ENCODE data around the gene UNK. TPM values are rescaled to one million over a fixed set of nuclear protein-coding genes. Genes with fewer than 3 reads are reported as not detected.

UNK gene
- total and polyA plus RNA-seq, 9 of the 15 experiments (the other 6 are each of a cell fraction or from before 2014, with no cell fraction given): 12.8 to 38.6 (median 24.8) TPM

DNA sequence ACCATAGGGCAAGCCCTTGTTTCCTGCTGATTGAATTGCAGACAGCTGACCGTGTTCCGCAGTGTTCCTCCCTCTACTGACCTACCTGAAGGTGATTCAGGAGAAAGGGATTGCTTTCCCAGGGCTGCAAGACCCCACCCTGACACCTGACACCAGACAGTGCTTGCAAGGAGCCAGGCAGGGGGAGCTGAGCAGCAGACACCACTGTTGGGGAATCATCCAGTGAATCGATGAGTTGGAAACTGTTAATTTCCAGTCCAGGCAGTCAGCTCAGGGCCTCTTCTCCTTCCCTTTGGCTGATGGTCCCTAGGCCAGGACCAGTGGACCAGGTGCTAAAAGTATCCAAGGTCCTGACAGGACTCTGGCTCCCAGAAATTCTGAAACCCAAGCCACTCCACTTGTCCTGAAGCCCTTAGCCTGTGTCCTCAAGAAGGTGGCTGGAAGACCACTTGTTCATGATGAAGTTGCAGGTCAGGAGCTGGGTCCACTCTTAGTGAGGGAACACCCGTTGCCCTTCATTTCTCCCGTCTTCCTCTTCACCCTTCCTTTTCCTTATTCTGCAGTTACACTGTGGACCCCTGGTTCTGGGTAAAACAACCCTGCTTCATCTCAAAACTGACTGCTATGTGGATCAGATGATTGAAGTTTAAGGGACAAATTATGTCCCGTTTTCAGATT is 9.5 kb upstream of the UNK start (continued):
- TF ChIP-seq, protein P1, sequence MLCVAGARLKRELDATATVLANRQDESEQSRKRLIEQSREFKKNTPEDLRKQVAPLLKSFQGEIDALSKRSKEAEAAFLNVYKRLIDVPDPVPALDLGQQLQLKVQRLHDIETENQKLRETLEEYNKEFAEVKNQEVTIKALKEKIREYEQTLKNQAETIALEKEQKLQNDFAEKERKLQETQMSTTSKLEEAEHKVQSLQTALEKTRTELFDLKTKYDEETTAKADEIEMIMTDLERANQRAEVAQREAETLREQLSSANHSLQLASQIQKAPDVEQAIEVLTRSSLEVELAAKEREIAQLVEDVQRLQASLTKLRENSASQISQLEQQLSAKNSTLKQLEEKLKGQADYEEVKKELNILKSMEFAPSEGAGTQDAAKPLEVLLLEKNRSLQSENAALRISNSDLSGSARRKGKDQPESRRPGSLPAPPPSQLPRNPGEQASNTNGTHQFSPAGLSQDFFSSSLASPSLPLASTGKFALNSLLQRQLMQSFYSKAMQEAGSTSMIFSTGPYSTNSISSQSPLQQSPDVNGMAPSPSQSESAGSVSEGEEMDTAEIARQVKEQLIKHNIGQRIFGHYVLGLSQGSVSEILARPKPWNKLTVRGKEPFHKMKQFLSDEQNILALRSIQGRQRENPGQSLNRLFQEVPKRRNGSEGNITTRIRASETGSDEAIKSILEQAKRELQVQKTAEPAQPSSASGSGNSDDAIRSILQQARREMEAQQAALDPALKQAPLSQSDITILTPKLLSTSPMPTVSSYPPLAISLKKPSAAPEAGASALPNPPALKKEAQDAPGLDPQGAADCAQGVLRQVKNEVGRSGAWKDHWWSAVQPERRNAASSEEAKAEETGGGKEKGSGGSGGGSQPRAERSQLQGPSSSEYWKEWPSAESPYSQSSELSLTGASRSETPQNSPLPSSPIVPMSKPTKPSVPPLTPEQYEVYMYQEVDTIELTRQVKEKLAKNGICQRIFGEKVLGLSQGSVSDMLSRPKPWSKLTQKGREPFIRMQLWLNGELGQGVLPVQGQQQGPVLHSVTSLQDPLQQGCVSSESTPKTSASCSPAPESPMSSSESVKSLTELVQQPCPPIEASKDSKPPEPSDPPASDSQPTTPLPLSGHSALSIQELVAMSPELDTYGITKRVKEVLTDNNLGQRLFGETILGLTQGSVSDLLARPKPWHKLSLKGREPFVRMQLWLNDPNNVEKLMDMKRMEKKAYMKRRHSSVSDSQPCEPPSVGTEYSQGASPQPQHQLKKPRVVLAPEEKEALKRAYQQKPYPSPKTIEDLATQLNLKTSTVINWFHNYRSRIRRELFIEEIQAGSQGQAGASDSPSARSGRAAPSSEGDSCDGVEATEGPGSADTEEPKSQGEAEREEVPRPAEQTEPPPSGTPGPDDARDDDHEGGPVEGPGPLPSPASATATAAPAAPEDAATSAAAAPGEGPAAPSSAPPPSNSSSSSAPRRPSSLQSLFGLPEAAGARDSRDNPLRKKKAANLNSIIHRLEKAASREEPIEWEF (CRISPR knock-in tag; IDR thresholded peaks at IDR 0.05): no peak
- TF ChIP-seq GTF2A2 (tag; IDR thresholded peaks at IDR 0.05) (no peak), TGIF2 (CRISPR knock-in tag; IDR thresholded peaks at IDR 0.05) (no peak), YY1 (IDR thresholded peaks at IDR 0.05; ENCODE audit: borderline replicate concordance in 1 of 3, control insufficient read depth in 1 of 3, extremely low read depth in 1 of 3, insufficient read depth in 3 of 3, insufficient read length in 1 of 3, insufficient replicate concordance in 2 of 3, low read depth in 1 of 3, low read length in 2 of 3) (no peak), PHF20 (IDR thresholded peaks at IDR 0.05; ENCODE audit: partially characterized antibody) (no peak), CSDE1 (IDR thresholded peaks at IDR 0.05) (no peak), ZNF354B (CRISPR knock-in tag; IDR thresholded peaks at IDR 0.05) (no peak), HDAC3 (IDR thresholded peaks at IDR 0.05; ENCODE audit: borderline replicate concordance, partially characterized antibody) (no peak)
- TF ChIP-seq, protein P2, sequence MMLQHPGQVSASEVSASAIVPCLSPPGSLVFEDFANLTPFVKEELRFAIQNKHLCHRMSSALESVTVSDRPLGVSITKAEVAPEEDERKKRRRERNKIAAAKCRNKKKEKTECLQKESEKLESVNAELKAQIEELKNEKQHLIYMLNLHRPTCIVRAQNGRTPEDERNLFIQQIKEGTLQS (IDR thresholded peaks at IDR 0.05): no peak
- TF ChIP-seq, protein P2 (CRISPR knock-in tag; conservative IDR thresholded peaks at IDR 0.05): 0 out of 2 replicates have a peak, but pooled peaks have one; percentile 35
- TF ChIP-seq, protein P3, sequence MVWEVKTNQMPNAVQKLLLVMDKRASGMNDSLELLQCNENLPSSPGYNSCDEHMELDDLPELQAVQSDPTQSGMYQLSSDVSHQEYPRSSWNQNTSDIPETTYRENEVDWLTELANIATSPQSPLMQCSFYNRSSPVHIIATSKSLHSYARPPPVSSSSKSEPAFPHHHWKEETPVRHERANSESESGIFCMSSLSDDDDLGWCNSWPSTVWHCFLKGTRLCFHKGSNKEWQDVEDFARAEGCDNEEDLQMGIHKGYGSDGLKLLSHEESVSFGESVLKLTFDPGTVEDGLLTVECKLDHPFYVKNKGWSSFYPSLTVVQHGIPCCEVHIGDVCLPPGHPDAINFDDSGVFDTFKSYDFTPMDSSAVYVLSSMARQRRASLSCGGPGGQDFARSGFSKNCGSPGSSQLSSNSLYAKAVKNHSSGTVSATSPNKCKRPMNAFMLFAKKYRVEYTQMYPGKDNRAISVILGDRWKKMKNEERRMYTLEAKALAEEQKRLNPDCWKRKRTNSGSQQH (CRISPR knock-in tag; IDR thresholded peaks at IDR 0.05): peak; percentile 64; the same call in 1 of the 2 replicates
- TF ChIP-seq, protein P4, sequence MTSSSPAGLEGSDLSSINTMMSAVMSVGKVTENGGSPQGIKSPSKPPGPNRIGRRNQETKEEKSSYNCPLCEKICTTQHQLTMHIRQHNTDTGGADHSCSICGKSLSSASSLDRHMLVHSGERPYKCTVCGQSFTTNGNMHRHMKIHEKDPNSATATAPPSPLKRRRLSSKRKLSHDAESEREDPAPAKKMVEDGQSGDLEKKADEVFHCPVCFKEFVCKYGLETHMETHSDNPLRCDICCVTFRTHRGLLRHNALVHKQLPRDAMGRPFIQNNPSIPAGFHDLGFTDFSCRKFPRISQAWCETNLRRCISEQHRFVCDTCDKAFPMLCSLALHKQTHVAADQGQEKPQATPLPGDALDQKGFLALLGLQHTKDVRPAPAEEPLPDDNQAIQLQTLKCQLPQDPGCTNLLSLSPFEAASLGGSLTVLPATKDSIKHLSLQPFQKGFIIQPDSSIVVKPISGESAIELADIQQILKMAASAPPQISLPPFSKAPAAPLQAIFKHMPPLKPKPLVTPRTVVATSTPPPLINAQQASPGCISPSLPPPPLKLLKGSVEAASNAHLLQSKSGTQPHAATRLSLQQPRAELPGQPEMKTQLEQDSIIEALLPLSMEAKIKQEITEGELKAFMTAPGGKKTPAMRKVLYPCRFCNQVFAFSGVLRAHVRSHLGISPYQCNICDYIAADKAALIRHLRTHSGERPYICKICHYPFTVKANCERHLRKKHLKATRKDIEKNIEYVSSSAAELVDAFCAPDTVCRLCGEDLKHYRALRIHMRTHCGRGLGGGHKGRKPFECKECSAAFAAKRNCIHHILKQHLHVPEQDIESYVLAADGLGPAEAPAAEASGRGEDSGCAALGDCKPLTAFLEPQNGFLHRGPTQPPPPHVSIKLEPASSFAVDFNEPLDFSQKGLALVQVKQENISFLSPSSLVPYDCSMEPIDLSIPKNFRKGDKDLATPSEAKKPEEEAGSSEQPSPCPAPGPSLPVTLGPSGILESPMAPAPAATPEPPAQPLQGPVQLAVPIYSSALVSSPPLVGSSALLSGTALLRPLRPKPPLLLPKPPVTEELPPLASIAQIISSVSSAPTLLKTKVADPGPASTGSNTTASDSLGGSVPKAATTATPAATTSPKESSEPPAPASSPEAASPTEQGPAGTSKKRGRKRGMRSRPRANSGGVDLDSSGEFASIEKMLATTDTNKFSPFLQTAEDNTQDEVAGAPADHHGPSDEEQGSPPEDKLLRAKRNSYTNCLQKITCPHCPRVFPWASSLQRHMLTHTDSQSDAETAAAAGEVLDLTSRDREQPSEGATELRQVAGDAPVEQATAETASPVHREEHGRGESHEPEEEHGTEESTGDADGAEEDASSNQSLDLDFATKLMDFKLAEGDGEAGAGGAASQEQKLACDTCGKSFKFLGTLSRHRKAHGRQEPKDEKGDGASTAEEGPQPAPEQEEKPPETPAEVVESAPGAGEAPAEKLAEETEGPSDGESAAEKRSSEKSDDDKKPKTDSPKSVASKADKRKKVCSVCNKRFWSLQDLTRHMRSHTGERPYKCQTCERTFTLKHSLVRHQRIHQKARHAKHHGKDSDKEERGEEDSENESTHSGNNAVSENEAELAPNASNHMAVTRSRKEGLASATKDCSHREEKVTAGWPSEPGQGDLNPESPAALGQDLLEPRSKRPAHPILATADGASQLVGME (CRISPR knock-in tag; IDR thresholded peaks at IDR 0.05): no peak
